ENCODE data around the gene KCNK1.

DNA sequence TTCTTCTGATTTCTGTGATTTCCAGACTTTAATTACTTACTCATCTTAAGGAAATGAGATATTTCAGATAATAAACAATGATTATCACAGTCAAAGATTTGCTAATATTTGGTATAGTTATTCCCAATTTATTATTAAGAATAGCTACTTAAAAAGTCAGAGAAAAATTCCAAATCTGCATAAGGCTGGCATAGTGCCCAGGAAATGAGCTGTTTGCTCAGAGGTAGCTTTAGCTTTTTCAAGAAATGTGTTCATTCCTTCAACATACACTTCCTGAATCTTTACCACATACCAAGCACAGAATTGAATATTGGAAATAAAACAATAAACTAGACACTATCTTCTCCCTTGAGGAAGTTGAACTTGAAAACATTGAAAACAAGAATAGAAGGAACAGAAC is 44.3 kb upstream of the KCNK1 start:
- TF ChIP-seq POLR2A (IDR thresholded peaks at IDR 0.05), result no peak
- TF ChIP-seq, protein P1, sequence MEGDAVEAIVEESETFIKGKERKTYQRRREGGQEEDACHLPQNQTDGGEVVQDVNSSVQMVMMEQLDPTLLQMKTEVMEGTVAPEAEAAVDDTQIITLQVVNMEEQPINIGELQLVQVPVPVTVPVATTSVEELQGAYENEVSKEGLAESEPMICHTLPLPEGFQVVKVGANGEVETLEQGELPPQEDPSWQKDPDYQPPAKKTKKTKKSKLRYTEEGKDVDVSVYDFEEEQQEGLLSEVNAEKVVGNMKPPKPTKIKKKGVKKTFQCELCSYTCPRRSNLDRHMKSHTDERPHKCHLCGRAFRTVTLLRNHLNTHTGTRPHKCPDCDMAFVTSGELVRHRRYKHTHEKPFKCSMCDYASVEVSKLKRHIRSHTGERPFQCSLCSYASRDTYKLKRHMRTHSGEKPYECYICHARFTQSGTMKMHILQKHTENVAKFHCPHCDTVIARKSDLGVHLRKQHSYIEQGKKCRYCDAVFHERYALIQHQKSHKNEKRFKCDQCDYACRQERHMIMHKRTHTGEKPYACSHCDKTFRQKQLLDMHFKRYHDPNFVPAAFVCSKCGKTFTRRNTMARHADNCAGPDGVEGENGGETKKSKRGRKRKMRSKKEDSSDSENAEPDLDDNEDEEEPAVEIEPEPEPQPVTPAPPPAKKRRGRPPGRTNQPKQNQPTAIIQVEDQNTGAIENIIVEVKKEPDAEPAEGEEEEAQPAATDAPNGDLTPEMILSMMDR (IDR thresholded peaks at IDR 0.05), result no peak

Data from lower leg skin (tissue), 3 donors.